A549 (cell line): Measurements from ENCODE around the gene MCM6. TPM values are rescaled to one million over a fixed set of nuclear protein-coding genes. Genes with fewer than 3 reads are reported as not detected.

Experiments used
- ATAC-seq, 2 experiments: fragments of 200-7000 bp in 1 of 2; fragments of >200 bp in 1 of 2; cut with Nextera tagmentation in 1 of 2; cut with Tn5 transposase in 1 of 2; 3 replicates each; pipeline versions ENCODE4 v1.8.0 to v1.9.1; 2018 to 2020; ENCODE audit warnings: mild to moderate bottlenecking in 1 of 2, moderate library complexity in 1 of 2
- CTCF ChIA-PET: fragments of 300-600 bp; sonication (Branson Sonifier 250); formaldehyde crosslinking; extraction: SDS; loops from one replicate; lab custom pipeline; 2021; ENCODE audit warnings: antibody characterized with exemption, inconsistent platforms; lab: Yijun Ruan, JAX
- POLR2A ChIA-PET: fragments of 350-600 bp; formaldehyde crosslinking; extraction: SDS; loops from one replicate; lab custom pipeline; 2021; ENCODE audit warnings: antibody characterized with exemption, inconsistent platforms; lab: Yijun Ruan, JAX
- DNase-seq, 2 experiments: peaks; one replicate each; pipeline versions ENCODE4 v3.0.0 to v3.0.0-alpha.2; 2011 to 2016; ENCODE audit warnings: low read depth in 1 of 2, low spot score in 1 of 2
- FAIRE-seq: peaks from 2 replicates; lab custom pipeline; 2011; peaks lifted over from hg19 to GRCh38; lab: Jason Lieb, UNC
- H3K27ac ChIP-seq, 2 experiments: fragments of >200 bp; sonication (Bioruptor Twin); formaldehyde crosslinking; 3 replicates each; pipeline ENCODE4 v1.5.1; 2016 to 2017
- H3K4me1 ChIP-seq: fragments of >200 bp; sonication (Bioruptor Twin); formaldehyde crosslinking; 3 replicates; pipeline ENCODE4 v1.6.1; 2016
- H3K4me2 ChIP-seq: fragments of >200 bp; sonication (Bioruptor Twin); formaldehyde crosslinking; 3 replicates; pipeline ENCODE4 v1.6.1; 2016
- H3K4me3 ChIP-seq: fragments of >200 bp; sonication (Bioruptor Twin); formaldehyde crosslinking; 3 replicates; pipeline ENCODE4 v1.5.1; 2016
- H3K9me3 ChIP-seq: fragments of >200 bp; sonication (Bioruptor Twin); formaldehyde crosslinking; 3 replicates; pipeline ENCODE4 v1.6.1; 2016
- EP300 ChIP-seq, 2 experiments: fragments of >200 bp; sonication (Bioruptor Twin); formaldehyde crosslinking; IDR thresholded peaks; 2 replicates in 1 of 2; 3 replicates in 1 of 2; pipeline ENCODE4 v1.6.1; 2016 to 2017
- ESRRA ChIP-seq: fragments of 150-350 bp; IDR thresholded peaks from 2 replicates; pipeline ENCODE4 v1.6.1; 2014; ENCODE audit warnings: mild to moderate bottlenecking, low read length, borderline replicate concordance
- HEYL ChIP-seq: fragments of 250-450 bp; sonication (Bioruptor Pico); IDR thresholded peaks from 2 replicates; pipeline ENCODE4 v1.8.0; 2021; ENCODE audit warnings: mild to moderate bottlenecking, moderate library complexity
- HOXB5 ChIP-seq: fragments of 250-450 bp; sonication (Bioruptor Pico); IDR thresholded peaks from 2 replicates; pipeline ENCODE4 v1.5.0; 2020; ENCODE audit warnings: mild to moderate bottlenecking, moderate library complexity
- JUN ChIP-seq, 2 experiments: fragments of >200 bp; sonication (Bioruptor Twin); formaldehyde crosslinking; IDR thresholded peaks; 2 replicates in 1 of 2; 3 replicates in 1 of 2; pipeline ENCODE4 v1.6.1; 2016 to 2017
- KDM1A ChIP-seq: fragments of 200-600 bp; sonication (generic); IDR thresholded peaks from 2 replicates; pipeline ENCODE4 v1.6.1; 2016; ENCODE audit warnings: low read depth, mild to moderate bottlenecking
- KDM5A ChIP-seq: fragments of 200-600 bp; sonication (generic); IDR thresholded peaks from 2 replicates; pipeline ENCODE4 v1.6.1; 2016; ENCODE audit warnings: antibody characterized with exemption, mild to moderate bottlenecking
- MAFK ChIP-seq: fragments of 450-650 bp; IDR thresholded peaks from 2 replicates; pipeline ENCODE4 v1.6.1; 2014; ENCODE audit not compliant: partially characterized antibody
- MAZ ChIP-seq: fragments of 150-350 bp; IDR thresholded peaks from 2 replicates; pipeline ENCODE4 v1.6.1; 2014; ENCODE audit warnings: antibody characterized with exemption, low read depth, low read length, borderline replicate concordance
- MYC ChIP-seq: IDR thresholded peaks from 2 replicates; pipeline ENCODE4 v1.6.1; 2012; ENCODE audit warnings: mild to moderate bottlenecking, inconsistent platforms, low read length, improper control_type of control experiment, borderline replicate concordance
- NPAS2 ChIP-seq: fragments of 250-450 bp; sonication (Bioruptor Pico); IDR thresholded peaks from 2 replicates; pipeline ENCODE4 v1.8.0; 2022; ENCODE audit warnings: mild to moderate bottlenecking, moderate library complexity, borderline replicate concordance
- NR3C1 ChIP-seq: fragments of >200 bp; sonication (Bioruptor Twin); formaldehyde crosslinking; IDR thresholded peaks from 3 replicates; pipeline ENCODE4 v1.6.1; 2017
- PHF8 ChIP-seq: fragments of 200-600 bp; sonication (generic); IDR thresholded peaks from 2 replicates; pipeline ENCODE4 v1.6.1; 2016; ENCODE audit warnings: low read depth, mild to moderate bottlenecking, antibody characterized with exemption, moderate library complexity, borderline replicate concordance
- POLR2A ChIP-seq: IDR thresholded peaks from 2 replicates; pipeline ENCODE4 v1.6.1; 2012; ENCODE audit warnings: mild to moderate bottlenecking, low read length
- POLR2AphosphoS2 ChIP-seq: conservative IDR thresholded peaks from 2 replicates; pipeline ENCODE4 v1.6.1; 2012; ENCODE audit warnings: low read length, improper control_type of control experiment, inconsistent platforms
- RARB ChIP-seq: fragments of 250-450 bp; sonication (Bioruptor Pico); IDR thresholded peaks from 2 replicates; pipeline ENCODE4 v1.8.0; 2021; ENCODE audit warnings: mild to moderate bottlenecking, moderate library complexity
- RCOR1 ChIP-seq: fragments of 150-350 bp; IDR thresholded peaks from 2 replicates; pipeline ENCODE4 v1.6.1; 2014; ENCODE audit warnings: antibody characterized with exemption, low read length, low read depth
- RFX5 ChIP-seq: fragments of 450-650 bp; IDR thresholded peaks from 2 replicates; pipeline ENCODE4 v1.7.1; 2014; ENCODE audit warnings: antibody characterized with exemption, mild to moderate bottlenecking, moderate library complexity
- SREBF2 ChIP-seq: fragments of 450-650 bp; IDR thresholded peaks from 2 replicates; pipeline ENCODE4 v1.6.1; 2014; ENCODE audit warnings: mild to moderate bottlenecking, moderate library complexity
- WGBS: methylation state at CpG from one replicate; pipeline ENCODE4 v1.1.6; 2017; ENCODE audit errors: missing lambda C conversion rate; 5-methylcytosine and 5-hydroxymethylcytosine counted together
- polyA plus RNA-seq, 4 experiments: library from polyadenylated mRNA; depleted of rRNA in 3 of 4; stranded (reverse); fragments of >200 nt; fragmentation: RNase III in 1 of 4; extraction: RNeasy Plus Mini Kit Qiagen cat#74134 plus additional on column Dnase treatment in 1 of 4; gene quantifications; 2 replicates in 3 of 4; 3 replicates in 1 of 4; pipeline ENCODE4 v1.2.3, GENCODE V29; 2011 to 2017
- TF ChIP-seq, protein P1 (sequence below): fragments of 250-450 bp; sonication (Bioruptor Pico); IDR thresholded peaks from 2 replicates; pipeline ENCODE4 v1.5.0; 2021; ENCODE audit warnings: mild to moderate bottlenecking, moderate library complexity, borderline replicate concordance
- TF ChIP-seq, protein P2 (sequence below): fragments of >200 bp; sonication (Bioruptor Twin); formaldehyde crosslinking; IDR thresholded peaks from 3 replicates; pipeline ENCODE4 v1.5.1; 2016

MCM6 gene
- polyA plus RNA-seq, 2 of the 4 experiments (the other 2 are of a cell fraction), result 59.6 to 61.4 TPM

DNA sequence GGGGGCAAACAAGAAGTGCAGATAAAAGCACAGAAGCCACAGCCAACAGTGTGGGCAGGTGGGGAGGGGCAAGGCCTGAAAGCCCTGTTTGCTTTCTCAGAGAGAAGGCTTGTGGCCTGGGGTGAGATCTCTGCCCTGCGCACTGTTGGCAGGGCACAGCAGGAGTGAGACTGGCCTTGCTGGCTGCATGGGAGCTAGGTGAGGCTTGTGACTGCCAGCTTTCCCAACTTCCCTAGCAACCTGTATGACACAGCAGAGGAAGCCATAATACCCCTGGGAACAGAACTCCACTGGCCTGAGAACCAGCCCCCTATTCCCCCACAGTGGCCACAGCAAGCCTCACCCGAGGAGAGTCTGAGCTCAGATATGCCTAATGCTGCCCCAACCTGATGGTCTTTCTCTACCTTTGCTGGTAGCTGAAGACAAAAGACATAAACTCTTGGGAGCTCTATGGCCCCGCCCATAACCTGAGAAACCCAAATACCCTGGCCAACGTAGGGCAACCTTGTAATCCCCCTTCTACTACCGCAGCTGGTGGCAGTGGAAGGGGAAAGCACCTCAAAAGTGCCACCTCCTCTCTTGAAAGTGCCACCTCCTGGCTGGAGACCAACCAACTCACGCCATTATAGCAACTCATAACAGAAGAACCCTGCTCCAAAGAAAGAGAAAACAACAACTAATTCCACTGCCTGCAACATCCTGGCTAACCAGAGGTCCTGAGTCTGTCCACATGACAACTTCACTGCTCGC, 83.7 kb downstream of the MCM6 start:
- no peaks in the 10 kb centered on the region for H3K4me1 ChIP-seq
- no peak overlapping the region for H3K27ac ChIP-seq
- CTCF ChIA-PET, result interaction anchor here (1.1 to 2.0 kb wide), 2 partner anchors 11 to 788 kb away, joined by 4 read pairs; no protein-coding TSS in a partner anchor
- no peak for FAIRE-seq
- H3K4me2 ChIP-seq, result no peak overlapping the region
- WGBS, result 70% methylated on average over 6 of the region's 7 CpGs
- ATAC-seq, result peak; percentile 17; a peak in 4 of 6 replicates
- no peak for DNase-seq
- H3K9me3 ChIP-seq, result no peaks in the 10 kb centered on the region
- POLR2A ChIA-PET, result no interaction called here
- H3K4me3 ChIP-seq, result no peak overlapping the region
- TF ChIP-seq POLR2A (no peak), KDM1A (no peak), HOXB5 (CRISPR knock-in tag) (no peak), ESRRA (no peak), NR3C1 (no peak), JUN (IDR thresholded peaks at IDR 0.05) (no peak), POLR2AphosphoS2 (no peak), SREBF2 (no peak), MAZ (no peak), MAFK (no peak), HEYL (CRISPR knock-in tag) (no peak), KDM5A (no peak), RCOR1 (no peak)

DNA sequence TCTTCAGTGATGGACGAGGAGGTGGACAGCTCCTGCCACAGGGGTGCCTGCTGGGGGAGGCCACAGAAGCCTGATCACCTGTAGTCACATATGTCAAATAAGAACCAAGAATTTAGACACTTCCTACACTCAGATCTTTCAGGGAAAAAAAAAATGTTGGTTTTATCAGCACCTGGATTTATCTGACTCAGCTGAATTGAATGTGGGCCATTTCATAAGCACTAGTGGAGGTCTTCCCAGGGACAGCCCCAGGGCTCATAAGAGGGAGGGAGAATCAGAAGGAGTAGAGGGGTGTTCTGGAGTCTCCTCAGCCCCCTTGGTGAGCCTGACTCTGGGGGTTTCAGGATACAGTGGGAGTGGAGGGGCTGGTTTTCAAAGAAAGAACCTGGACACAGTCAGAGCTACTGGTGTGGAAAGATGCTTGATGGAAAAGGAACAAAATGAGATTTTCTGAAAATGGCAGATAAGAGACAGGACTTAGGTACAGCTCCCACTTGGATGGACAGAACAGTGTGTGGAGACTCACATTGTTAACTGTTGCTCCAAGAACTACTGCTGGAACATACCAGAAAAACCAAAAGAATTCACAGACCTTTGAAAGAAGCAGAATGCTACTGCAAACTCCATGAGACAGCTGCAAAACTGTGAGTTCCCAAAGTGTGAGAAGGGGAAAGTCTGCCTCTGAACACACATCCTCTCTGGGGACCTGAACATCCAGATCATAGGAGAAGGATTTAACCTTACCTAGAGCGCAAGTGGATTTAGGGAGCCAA, 84.6 kb downstream of the MCM6 start:
- CTCF ChIA-PET, result interaction anchor here (1.1 to 2.0 kb wide), 2 partner anchors 10 to 787 kb away, joined by 4 read pairs; no protein-coding TSS in a partner anchor
- H3K4me2 ChIP-seq, result no peak overlapping the region
- FAIRE-seq, result no peak

DNA sequence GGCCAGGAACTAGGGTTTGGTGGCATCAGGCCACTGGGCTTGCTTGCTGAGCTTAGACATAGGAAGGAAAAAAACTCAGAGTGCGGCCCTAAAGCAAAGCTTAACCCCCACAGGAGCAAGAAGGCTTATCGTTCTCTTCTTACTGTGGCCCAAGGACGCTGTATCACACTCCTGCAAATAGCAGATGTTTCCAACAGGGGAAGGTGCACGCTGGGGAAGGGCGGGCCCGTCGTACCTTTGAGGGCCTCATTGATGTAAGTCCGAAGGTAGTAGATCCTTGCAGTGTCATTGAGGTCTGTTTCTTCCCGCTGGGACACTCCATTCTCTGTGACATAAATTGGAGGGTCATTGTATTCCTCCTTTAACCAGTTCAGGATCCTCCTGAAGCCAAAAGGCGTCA, 85.8 kb downstream of the MCM6 start:
- 90% methylated on average over 10 of the region's 10 CpGs for WGBS
- FAIRE-seq (no peak), DNase-seq (no peak), ATAC-seq (no peak)
- Histone ChIP-seq H3K9me3 (0 out of 3 replicates have a peak, but pooled peaks cover 2% of the 10 kb centered on the region), H3K27ac (no peak overlapping the region), H3K4me2 (no peak overlapping the region), H3K4me3 (no peak overlapping the region), H3K4me1 (no peaks in the 10 kb centered on the region)
- CTCF ChIA-PET, result interaction anchor here (0.6 kb wide), 1 partner anchor 41 kb away, joined by 3 read pairs; no protein-coding TSS in a partner anchor
- POLR2A ChIA-PET, result interaction anchor here (1.1 kb wide), 1 partner anchor 83 kb away, joined by 3 read pairs; no protein-coding TSS in a partner anchor
- no peak for TF ChIP-seq MYC
- TF ChIP-seq RFX5, result no peak
- no peak for TF ChIP-seq RARB (CRISPR knock-in tag)
- TF ChIP-seq, protein P1, sequence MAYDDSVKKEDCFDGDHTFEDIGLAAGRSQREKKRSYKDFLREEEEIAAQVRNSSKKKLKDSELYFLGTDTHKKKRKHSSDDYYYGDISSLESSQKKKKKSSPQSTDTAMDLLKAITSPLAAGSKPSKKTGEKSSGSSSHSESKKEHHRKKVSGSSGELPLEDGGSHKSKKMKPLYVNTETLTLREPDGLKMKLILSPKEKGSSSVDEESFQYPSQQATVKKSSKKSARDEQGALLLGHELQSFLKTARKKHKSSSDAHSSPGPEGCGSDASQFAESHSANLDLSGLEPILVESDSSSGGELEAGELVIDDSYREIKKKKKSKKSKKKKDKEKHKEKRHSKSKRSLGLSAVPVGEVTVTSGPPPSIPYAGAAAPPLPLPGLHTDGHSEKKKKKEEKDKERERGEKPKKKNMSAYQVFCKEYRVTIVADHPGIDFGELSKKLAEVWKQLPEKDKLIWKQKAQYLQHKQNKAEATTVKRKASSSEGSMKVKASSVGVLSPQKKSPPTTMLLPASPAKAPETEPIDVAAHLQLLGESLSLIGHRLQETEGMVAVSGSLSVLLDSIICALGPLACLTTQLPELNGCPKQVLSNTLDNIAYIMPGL (CRISPR knock-in tag), result no peak
- no peak for TF ChIP-seq EP300 (IDR thresholded peaks at IDR 0.05)
- TF ChIP-seq HEYL (CRISPR knock-in tag), result no peak
- TF ChIP-seq ESRRA, result no peak
- no peak for TF ChIP-seq PHF8
- TF ChIP-seq, protein P2, sequence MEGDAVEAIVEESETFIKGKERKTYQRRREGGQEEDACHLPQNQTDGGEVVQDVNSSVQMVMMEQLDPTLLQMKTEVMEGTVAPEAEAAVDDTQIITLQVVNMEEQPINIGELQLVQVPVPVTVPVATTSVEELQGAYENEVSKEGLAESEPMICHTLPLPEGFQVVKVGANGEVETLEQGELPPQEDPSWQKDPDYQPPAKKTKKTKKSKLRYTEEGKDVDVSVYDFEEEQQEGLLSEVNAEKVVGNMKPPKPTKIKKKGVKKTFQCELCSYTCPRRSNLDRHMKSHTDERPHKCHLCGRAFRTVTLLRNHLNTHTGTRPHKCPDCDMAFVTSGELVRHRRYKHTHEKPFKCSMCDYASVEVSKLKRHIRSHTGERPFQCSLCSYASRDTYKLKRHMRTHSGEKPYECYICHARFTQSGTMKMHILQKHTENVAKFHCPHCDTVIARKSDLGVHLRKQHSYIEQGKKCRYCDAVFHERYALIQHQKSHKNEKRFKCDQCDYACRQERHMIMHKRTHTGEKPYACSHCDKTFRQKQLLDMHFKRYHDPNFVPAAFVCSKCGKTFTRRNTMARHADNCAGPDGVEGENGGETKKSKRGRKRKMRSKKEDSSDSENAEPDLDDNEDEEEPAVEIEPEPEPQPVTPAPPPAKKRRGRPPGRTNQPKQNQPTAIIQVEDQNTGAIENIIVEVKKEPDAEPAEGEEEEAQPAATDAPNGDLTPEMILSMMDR, result no peak
- TF ChIP-seq NPAS2, result no peak

More for the DNA sequence above, 84.6 kb downstream of the MCM6 start:
- Histone ChIP-seq H3K4me1 (no peaks in the 10 kb centered on the region), H3K27ac (no peak overlapping the region), H3K4me3 (no peak overlapping the region), H3K9me3 (no peaks in the 10 kb centered on the region)
- peak; percentile 67 for TF ChIP-seq MAFK
- TF ChIP-seq ESRRA, result no peak
- no peak for TF ChIP-seq KDM5A
- no peak for TF ChIP-seq POLR2A
- POLR2A ChIA-PET, result no interaction called here
- no peak; a peak in 1 of 6 replicates for ATAC-seq
- no peak for DNase-seq
- WGBS, result 94% methylated on average over 2 of the region's 2 CpGs
